DND-41 (cell line): ENCODE results near the gene P2RX1.

Experiments used
- CTCF ChIP-seq: IDR thresholded peaks from 2 replicates; pipeline ENCODE4 v1.5.1; 2012; ENCODE audit warnings: borderline replicate concordance, low read length, moderate library complexity, mild to moderate bottlenecking; ENCODE audit not compliant: poor library complexity, severe bottlenecking; ENCODE audit errors: extremely low read depth
- EZH2 ChIP-seq: IDR thresholded peaks from 3 replicates; pipeline ENCODE4 v1.6.1; 2012; ENCODE audit warnings: borderline replicate concordance, low read depth, mild to moderate bottlenecking, moderate library complexity, low read length, inconsistent platforms; ENCODE audit not compliant: severe bottlenecking

GRCh38 chr17:3866276-3866675 is 50.0 kb downstream of the P2RX1 start:
- TF ChIP-seq CTCF (no peak), EZH2 (no peak)
